HepG2 (cell line): Measurements from ENCODE around the gene FAM120C. TPM values are rescaled to one million over a fixed set of nuclear protein-coding genes. Genes with fewer than 3 reads are reported as not detected.

ENCODE experiments used
- ATAC-seq: fragments of 200-7000 bp; cut with Tn5 transposase; 3 replicates; pipeline ENCODE4 v1.9.1; 2020; ENCODE audit warnings: mild to moderate bottlenecking, moderate library complexity
- BruUV-seq: library from RNA; stranded (reverse); fragments of 400-500 nt; replicated peaks from 2 replicates; lab custom pipeline; 2021; lab: Mats Ljungman, UMichigan
- CTCF ChIA-PET: fragments of 300-600 bp; formaldehyde crosslinking; extraction: SDS; loops from one replicate; lab custom pipeline; 2021; ENCODE audit warnings: low total read pairs, inconsistent platforms, low intra/inter-chr PET ratio; lab: Yijun Ruan, JAX
- POLR2A ChIA-PET: fragments of 350-600 bp; sonication (Branson Sonifier 250); formaldehyde crosslinking; loops from one replicate; lab custom pipeline; 2020; ENCODE audit warnings: antibody characterized with exemption, inconsistent platforms; lab: Yijun Ruan, JAX
- DNase-seq: peaks from one replicate; pipeline ENCODE4 v3.0.0-alpha.2; 2015; ENCODE audit warnings: low spot score
- FAIRE-seq: peaks from 3 replicates; lab custom pipeline; 2011; peaks lifted over from hg19 to GRCh38; lab: Jason Lieb, UNC
- H2AFZ ChIP-seq: one replicate; pipeline ENCODE4 v1.6.1; 2011; ENCODE audit warnings: low read length, inconsistent platforms
- H3K27ac ChIP-seq: fragments of 300-600 bp; 3 replicates; pipeline ENCODE4 v1.8.0; 2011; ENCODE audit warnings: mixed run types, mild to moderate bottlenecking, mixed read lengths, low read length, inconsistent platforms; ENCODE audit not compliant: insufficient read depth; ENCODE audit errors: extremely low read length
- H3K27me3 ChIP-seq, 2 experiments: fragments of 200-600 bp in 1 of 2; 2 replicates in 1 of 2; 3 replicates in 1 of 2; pipeline versions ENCODE4 v1.6.0 to v1.8.0; 2011; ENCODE audit warnings: low read length in 2 of 2, mild to moderate bottlenecking in 2 of 2, moderate library complexity in 2 of 2, inconsistent platforms in 1 of 2; ENCODE audit not compliant: insufficient read depth in 2 of 2, control insufficient read depth in 1 of 2
- H3K36me3 ChIP-seq, 2 experiments: fragments of 200-600 bp in 1 of 2; replicated peaks in 1 of 2; 2 replicates in 1 of 2; 3 replicates in 1 of 2; pipeline versions ENCODE4 v1.5.1 to v1.8.0; 2011; ENCODE audit warnings: low read length in 2 of 2, inconsistent platforms in 1 of 2; ENCODE audit not compliant: insufficient read depth in 2 of 2, control insufficient read depth in 1 of 2
- H3K4me1 ChIP-seq: 2 replicates; pipeline ENCODE4 v1.5.1; 2012; ENCODE audit warnings: low read length, inconsistent platforms; ENCODE audit not compliant: insufficient read depth
- H3K4me2 ChIP-seq: 2 replicates; pipeline ENCODE4 v1.6.0; 2011; ENCODE audit warnings: low read depth, low read length, inconsistent platforms
- H3K4me3 ChIP-seq, 3 experiments: fragments of 200-600 bp in 1 of 3; sonication (generic), shearing (Covaris generic) in 1 of 3; replicated peaks in 1 of 3; 2 replicates each; pipeline ENCODE4 v1.5.1; 2011 to 2016; ENCODE audit warnings: low read length in 3 of 3, inconsistent platforms in 2 of 3, low read depth in 2 of 3, mild to moderate bottlenecking in 2 of 3, control low read depth in 1 of 3, mixed read lengths in 1 of 3; ENCODE audit not compliant: insufficient read depth in 1 of 3
- H3K79me2 ChIP-seq: one replicate; pipeline ENCODE4 v1.6.1; 2011; ENCODE audit warnings: low read length, inconsistent platforms; ENCODE audit not compliant: insufficient read depth
- H3K9ac ChIP-seq: 2 replicates; pipeline ENCODE4 v1.6.0; 2011; ENCODE audit warnings: mild to moderate bottlenecking, low read depth, low read length, inconsistent platforms; ENCODE audit not compliant: insufficient read depth
- H3K9me3 ChIP-seq: 2 replicates; pipeline ENCODE4 v1.5.1; 2012; ENCODE audit warnings: mild to moderate bottlenecking, low read length
- H4K20me1 ChIP-seq: 2 replicates; pipeline ENCODE4 v1.6.0; 2011; ENCODE audit warnings: inconsistent platforms, mild to moderate bottlenecking, low read length, moderate library complexity; ENCODE audit not compliant: insufficient read depth
- ADNP ChIP-seq: sonication (generic); formaldehyde crosslinking; IDR thresholded peaks from 2 replicates; pipeline ENCODE4 v1.4.0; 2020; ENCODE audit warnings: missing genetic modification reagents
- ARID4A ChIP-seq: sonication (generic); formaldehyde crosslinking; IDR thresholded peaks from 2 replicates; pipeline ENCODE4 v1.5.0; 2020; ENCODE audit warnings: mild to moderate bottlenecking, missing genetic modification reagents, borderline replicate concordance
- CTCF ChIP-seq: sonication (generic); formaldehyde crosslinking; IDR thresholded peaks from 2 replicates; pipeline ENCODE4 v1.5.0; 2020; ENCODE audit warnings: mild to moderate bottlenecking, missing genetic modification reagents, moderate library complexity
- FOSL2 ChIP-seq: sonication (generic); formaldehyde crosslinking; IDR thresholded peaks from 2 replicates; pipeline ENCODE4 v1.4.0; 2020; ENCODE audit warnings: missing genetic modification reagents
- KLF13 ChIP-seq: sonication (generic); formaldehyde crosslinking; IDR thresholded peaks from 2 replicates; pipeline ENCODE4 v1.4.0; 2020; ENCODE audit warnings: mild to moderate bottlenecking, missing genetic modification reagents
- SALL1 ChIP-seq: sonication (generic); formaldehyde crosslinking; IDR thresholded peaks from 2 replicates; pipeline ENCODE4 v1.8.0; 2022; ENCODE audit warnings: mild to moderate bottlenecking, missing genetic modification reagents
- SIN3A ChIP-seq: IDR thresholded peaks from 2 replicates; pipeline ENCODE4 v1.6.1; 2011; ENCODE audit warnings: low read depth, mild to moderate bottlenecking, control low read depth, low read length, borderline replicate concordance
- STAG1 ChIP-seq: sonication (generic); formaldehyde crosslinking; IDR thresholded peaks from 2 replicates; pipeline ENCODE4 v1.4.0; 2020; ENCODE audit warnings: missing genetic modification reagents
- ZFP82 ChIP-seq: sonication (generic); formaldehyde crosslinking; IDR thresholded peaks from 2 replicates; pipeline ENCODE4 v1.5.1; 2020; ENCODE audit warnings: mild to moderate bottlenecking, missing genetic modification reagents, borderline replicate concordance
- ZNF20 ChIP-seq: sonication (generic); formaldehyde crosslinking; IDR thresholded peaks from 2 replicates; pipeline ENCODE4 v1.4.0; 2020; ENCODE audit warnings: mild to moderate bottlenecking, moderate library complexity, missing genetic modification reagents
- ZNF616 ChIP-seq: sonication (generic); formaldehyde crosslinking; IDR thresholded peaks from 2 replicates; pipeline ENCODE4 v1.5.0; 2020; ENCODE audit warnings: low read depth, mild to moderate bottlenecking, missing genetic modification reagents
- WGBS: methylation state at CpG from one replicate; pipeline ENCODE4 v1.1.6; 2017; ENCODE audit warnings: low lambda C conversion rate; 5-methylcytosine and 5-hydroxymethylcytosine counted together
- in situ Hi-C: cut with HindIII; loops from 2 replicates; pipeline ENCODE4 v1.10.0; 2017; ENCODE audit warnings: low pct_unique_long_range_greater_than_20kb; ENCODE audit not compliant: extremely low pct_ligation_motif_present
- intact Hi-C: fragments of 100-400 bp; cut with micrococcal nuclease; formaldehyde crosslinking; loops from one replicate; pipeline ENCODE4 v1.10.0; 2022; ENCODE audit not compliant: unreplicated experiment
- polyA plus RNA-seq, 8 experiments: library from polyadenylated mRNA; depleted of rRNA in 3 of 8; stranded (reverse) in 7 of 8; unstranded in 1 of 8; fragments of >200 nt; fragmentation: Illumina TruSeq in 4 of 8; extraction: Trizol in 4 of 8; gene quantifications; 2 replicates each; pipeline versions ENCODE4 v1.2.1 to v1.2.3, GENCODE V29; 2011 to 2016; ENCODE audit warnings: low read depth in 4 of 8, missing spikeins in 1 of 8, mixed read lengths in 1 of 8; ENCODE audit not compliant: insufficient read depth in 1 of 8
- total RNA-seq, 5 experiments: library from RNA; depleted of rRNA; stranded (reverse); fragments of >200 nt; fragmentation: Illumina TruSeq; extraction: Trizol; gene quantifications; 2 replicates each; pipeline ENCODE4 v1.2.3, GENCODE V29; 2016; ENCODE audit warnings: low read depth in 1 of 5
- TF ChIP-seq, protein P1 (sequence below): sonication (generic); formaldehyde crosslinking; IDR thresholded peaks from 2 replicates; pipeline ENCODE4 v1.4.0; 2020; ENCODE audit warnings: missing genetic modification reagents
- TF ChIP-seq, protein P2 (sequence below): sonication (generic); formaldehyde crosslinking; IDR thresholded peaks from 2 replicates; pipeline ENCODE4 v1.4.0; 2020; ENCODE audit warnings: mild to moderate bottlenecking, missing genetic modification reagents

Gene FAM120C
- total and polyA plus RNA-seq, 2 of the 13 experiments (the other 11 are each of a cell fraction or from before 2014, with no cell fraction given): 4.6 to 7.4 TPM

DNA sequence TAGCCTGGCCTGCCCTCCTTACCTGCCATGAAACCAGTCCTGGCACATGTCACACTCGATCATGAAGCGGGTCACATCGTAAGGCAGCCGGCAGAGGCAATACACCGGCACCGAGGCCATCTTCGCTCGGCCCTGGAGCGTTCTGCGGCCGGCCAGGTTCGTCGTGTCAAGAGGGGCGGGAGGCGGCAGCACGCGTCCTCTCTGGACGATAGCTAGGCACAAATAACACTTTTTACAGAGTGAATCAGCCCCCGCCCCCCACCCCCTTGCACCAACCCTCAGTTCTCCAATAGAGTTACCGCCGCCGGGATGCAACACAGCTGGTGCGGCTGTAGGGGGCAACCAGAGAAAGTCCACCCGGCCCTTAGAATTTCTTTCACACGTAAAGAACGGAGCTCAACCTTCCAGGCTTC lies 140.4 kb downstream of the FAM120C start:
- no CpG with 5 or more reads among the region's 26 CpGs for WGBS
- no peak overlapping the region; the same call in 1 of the 2 replicates for H3K9ac ChIP-seq
- TF ChIP-seq STAG1 (CRISPR knock-in tag): peak; percentile 7; the same call in 1 of the 2 replicates
- no peak for TF ChIP-seq KLF13 (CRISPR knock-in tag)
- TF ChIP-seq SALL1 (CRISPR knock-in tag): peak; percentile 33; the same call in 1 of the 2 replicates
- 0 out of 2 replicates have a peak, but pooled peaks have one; percentile 19 for TF ChIP-seq FOSL2
- 0 out of 2 replicates have a peak, but pooled peaks have one; percentile 29 for TF ChIP-seq CTCF (CRISPR knock-in tag)
- TF ChIP-seq, protein P1, sequence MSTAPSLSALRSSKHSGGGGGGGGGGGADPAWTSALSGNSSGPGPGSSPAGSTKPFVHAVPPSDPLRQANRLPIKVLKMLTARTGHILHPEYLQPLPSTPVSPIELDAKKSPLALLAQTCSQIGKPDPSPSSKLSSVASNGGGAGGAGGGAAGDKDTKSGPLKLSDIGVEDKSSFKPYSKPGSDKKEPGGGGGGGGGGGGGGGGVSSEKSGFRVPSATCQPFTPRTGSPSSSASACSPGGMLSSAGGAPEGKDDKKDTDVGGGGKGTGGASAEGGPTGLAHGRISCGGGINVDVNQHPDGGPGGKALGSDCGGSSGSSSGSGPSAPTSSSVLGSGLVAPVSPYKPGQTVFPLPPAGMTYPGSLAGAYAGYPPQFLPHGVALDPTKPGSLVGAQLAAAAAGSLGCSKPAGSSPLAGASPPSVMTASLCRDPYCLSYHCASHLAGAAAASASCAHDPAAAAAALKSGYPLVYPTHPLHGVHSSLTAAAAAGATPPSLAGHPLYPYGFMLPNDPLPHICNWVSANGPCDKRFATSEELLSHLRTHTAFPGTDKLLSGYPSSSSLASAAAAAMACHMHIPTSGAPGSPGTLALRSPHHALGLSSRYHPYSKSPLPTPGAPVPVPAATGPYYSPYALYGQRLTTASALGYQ: no peak
- no peak for TF ChIP-seq ZNF20 (CRISPR knock-in tag)
- no peak for TF ChIP-seq ZNF616 (CRISPR knock-in tag)
- 0 out of 2 replicates have a peak, but pooled peaks have one; percentile 21 for TF ChIP-seq SIN3A
- no peak for TF ChIP-seq ZFP82
- TF ChIP-seq, protein P2, sequence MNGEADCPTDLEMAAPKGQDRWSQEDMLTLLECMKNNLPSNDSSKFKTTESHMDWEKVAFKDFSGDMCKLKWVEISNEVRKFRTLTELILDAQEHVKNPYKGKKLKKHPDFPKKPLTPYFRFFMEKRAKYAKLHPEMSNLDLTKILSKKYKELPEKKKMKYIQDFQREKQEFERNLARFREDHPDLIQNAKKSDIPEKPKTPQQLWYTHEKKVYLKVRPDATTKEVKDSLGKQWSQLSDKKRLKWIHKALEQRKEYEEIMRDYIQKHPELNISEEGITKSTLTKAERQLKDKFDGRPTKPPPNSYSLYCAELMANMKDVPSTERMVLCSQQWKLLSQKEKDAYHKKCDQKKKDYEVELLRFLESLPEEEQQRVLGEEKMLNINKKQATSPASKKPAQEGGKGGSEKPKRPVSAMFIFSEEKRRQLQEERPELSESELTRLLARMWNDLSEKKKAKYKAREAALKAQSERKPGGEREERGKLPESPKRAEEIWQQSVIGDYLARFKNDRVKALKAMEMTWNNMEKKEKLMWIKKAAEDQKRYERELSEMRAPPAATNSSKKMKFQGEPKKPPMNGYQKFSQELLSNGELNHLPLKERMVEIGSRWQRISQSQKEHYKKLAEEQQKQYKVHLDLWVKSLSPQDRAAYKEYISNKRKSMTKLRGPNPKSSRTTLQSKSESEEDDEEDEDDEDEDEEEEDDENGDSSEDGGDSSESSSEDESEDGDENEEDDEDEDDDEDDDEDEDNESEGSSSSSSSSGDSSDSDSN (CRISPR knock-in tag): peak; percentile 41; the same call in 1 of the 2 replicates
- TF ChIP-seq ADNP (CRISPR knock-in tag): no peak
- no peak for TF ChIP-seq ARID4A (CRISPR knock-in tag)

More for the DNA sequence above, 140.4 kb downstream of the FAM120C start:
- Histone ChIP-seq H3K79me2 (peaks cover 14% of the 10 kb centered on the region), H3K9me3 (no peaks in the 10 kb centered on the region), H2AFZ (no peak overlapping the region), H3K4me1 (peaks cover 30% of the 10 kb centered on the region), H4K20me1 (no peaks in the 10 kb centered on the region), H3K27ac (no peak overlapping the region), H3K27me3 (no peaks in the 10 kb centered on the region), H3K4me2 (peak overlapping the region; percentile 74), H3K4me3 (peak overlapping the region; percentile 74 to 79 (median 79); a peak in 5 of 6 replicates), H3K36me3 (peaks cover 0 to 8% of the 10 kb centered on the region in 2 experiments; a peak in 1 of 5 replicates)
- in situ Hi-C loops: no loop called here
- POLR2A ChIA-PET: interaction anchor here (0.7 to 1.4 kb wide), 3 partner anchors 15 to 358 kb away, joined by 4 to 6 read pairs (median 5); partner anchors contain the start of gene FAM120C
- FAIRE-seq: no peak
- intact Hi-C loops: loop anchor here (10.0 kb wide), 2 partner anchors 52 to 142 kb away; partner anchors contain the start of gene FAM120C
- BruUV-seq: no TSS peak
- peak; percentile 48 for DNase-seq
- peak; percentile 24 for ATAC-seq
- CTCF ChIA-PET: no interaction called here
